ENCODE measurements around the gene ZNF558. TPM values are rescaled to one million over a fixed set of nuclear protein-coding genes. Genes with fewer than 3 reads are reported as not detected.
A peak's percentile ranks its signal among the peaks of the same experiment; 100 is the strongest.

The ZNF558 gene
- total RNA-seq (2021; fragmentation: NEBNext Ultra II Directional; extraction: Animal tissue kit (Norgen Biotek cat#: 25700)) = 4.3 and 4.6 TPM in 2 replicates
- 14.3 and 17.4 TPM in 2 replicates for polyA plus RNA-seq (2011; rRNA removed)
- polyA plus RNA-seq (2011; cell fraction: cytosol; rRNA removed) = 25.0 TPM
- polyA plus RNA-seq (2011; cell fraction: nucleus; rRNA removed) = 60.0 TPM
- polyA plus RNA-seq (2012, experiment 1 of 2) = 14.2 to 17.3 TPM (median 16.0 TPM) in 4 replicates
- 1.6 TPM for polyA plus RNA-seq (2012, experiment 2 of 2)
- 11.7 TPM for polyA plus RNA-seq (2013, experiment 1 of 2)
- polyA plus RNA-seq (2013, experiment 2 of 2) = 11.4 TPM
- polyA minus RNA-seq (2011; rRNA and poly(A)+ RNA removed) = 32.4 and 34.9 TPM in 2 replicates
- 25.5 TPM for polyA minus RNA-seq (2011; cell fraction: cytosol; rRNA and poly(A)+ RNA removed)
- polyA minus RNA-seq (2011; cell fraction: nucleus; rRNA and poly(A)+ RNA removed) = 37.5 TPM
- long read RNA-seq, experiment 1, partial matches to known transcripts = 0 of 1 reads
- long read RNA-seq, experiment 1, other reads (novel, unspliced or antisense) = 1 of 1 reads
- long read RNA-seq, experiment 2 = 0 reads

GRCh38 chr19:8832132-8833021 lies at the start of gene ZNF558, which contains the start of gene MBD3L1:
Gene ZNF558 (minus strand): TSS chr19:8832304. CDS start chr19:8822659, 9,645 bp downstream.
Gene MBD3L1 (plus strand): TSS chr19:8832377. CDS start chr19:8842679, 10,302 bp downstream.
- peak within 1 kb of the TSS; percentile 48; the same call in 1 of the 2 replicates for H2AFZ ChIP-seq (ENCODE audit: low read length)
- 0% methylated on average over 50 of the region's 78 CpGs; no CpG with 5 or more reads in 1 of the 2 experiments for WGBS, 2 experiments (ENCODE audit: extremely low coverage in 1 of 2, insufficient coverage in 1 of 2, insufficient read length in 1 of 2, insufficient replicate concordance in 2 of 2, low coverage in 1 of 2, low lambda C conversion rate in 2 of 2, missing lambda C conversion rate in 1 of 2)
- FAIRE-seq = peak; percentile 79
- peak; percentile 89 for TF ChIP-seq GABPA (IDR thresholded peaks at IDR 0.05; ENCODE audit: borderline replicate concordance, insufficient read depth, low read length)
- no peak for TF ChIP-seq EGR1 (IDR thresholded peaks at IDR 0.05; ENCODE audit: borderline replicate concordance, low read depth, low read length)
- TF ChIP-seq KDM5A (IDR thresholded peaks at IDR 0.05; ENCODE audit: low read length) = peak; percentile 26; the same call in 1 of the 2 replicates
- no peak for TF ChIP-seq SP4 (IDR thresholded peaks at IDR 0.05; ENCODE audit: low read length)
- TF ChIP-seq CTBP2 (IDR thresholded peaks at IDR 0.05; ENCODE audit: borderline replicate concordance, insufficient read depth, insufficient read length, low read length) = no peak
- no peak for TF ChIP-seq CREB1 (IDR thresholded peaks at IDR 0.05)
- peak; percentile 94 for TF ChIP-seq PHF8 (conservative IDR thresholded peaks at IDR 0.05; ENCODE audit: low read depth, low read length)
- TF ChIP-seq RAD21 (IDR thresholded peaks at IDR 0.05 in 1 of 2, conservative IDR thresholded peaks at IDR 0.05 in 1 of 2; ENCODE audit: low read depth in 2 of 2, low read length in 2 of 2) = no peak; a peak in 1 of 4 replicates

More at GRCh38 chr19:8832132-8833021, at the start of gene ZNF558, which contains the start of gene MBD3L1:
- Histone ChIP-seq H3K9me3 (ENCODE audit: insufficient read depth in 2 of 2, low read depth in 1 of 2, low read length in 1 of 2) (peaks cover 3 to 5% of the 10 kb centered on the region in 2 experiments; a peak in 3 of 4 replicates), H3K4me3 (ENCODE audit: extremely low read depth in 1 of 4, insufficient read depth in 2 of 4, low read depth in 3 of 4, low read length in 4 of 4) (peak within 1 kb of the TSS; percentile 72 to 92 (median 76)), H3K18ac (ENCODE audit: extremely low read depth, low read length) (no peak within 1 kb of the TSS; the same call in 1 of the 2 replicates), H3K56ac (replicated peaks; ENCODE audit: insufficient read length, low read depth, low read length) (no peak within 1 kb of the TSS), H3K36me3 (ENCODE audit: control insufficient read depth in 2 of 4, insufficient read depth in 4 of 4, low read length in 3 of 4) (peaks cover 0 to 4% (median 0%) of the 10 kb centered on the region in 4 experiments; a peak in 3 of 8 replicates), H4K5ac (ENCODE audit: insufficient read length, low read depth, low read length) (peak within 1 kb of the TSS; percentile 62), H3K4me1 (replicated peaks in 1 of 4; ENCODE audit: control insufficient read depth in 3 of 4, insufficient read depth in 4 of 4, low read length in 3 of 4) (no peaks in the 10 kb centered on the region), H3K79me1 (ENCODE audit: low read depth, low read length) (no peaks in the 10 kb centered on the region), H3K27me3 (replicated peaks in 1 of 4; ENCODE audit: control insufficient read depth in 3 of 4, extremely low read depth in 1 of 4, insufficient read depth in 3 of 4, low read length in 3 of 4) (no peaks in the 10 kb centered on the region), H4K8ac (ENCODE audit: extremely low read depth, insufficient read depth, low read length) (peak within 1 kb of the TSS; percentile 87), H2BK5ac (ENCODE audit: low read depth, low read length) (no peak within 1 kb of the TSS), H2BK15ac (ENCODE audit: low read length) (no peak within 1 kb of the TSS), H2AK5ac (ENCODE audit: low read depth, low read length) (no peak within 1 kb of the TSS), H3K4ac (replicated peaks; ENCODE audit: insufficient read length, low read depth, low read length) (no peak within 1 kb of the TSS), H3K23me2 (ENCODE audit: low read depth, low read length) (no peaks in the 10 kb centered on the region; the same call in 1 of the 2 replicates), H2BK20ac (ENCODE audit: low read length) (no peak within 1 kb of the TSS), H3K14ac (ENCODE audit: insufficient read length) (no peak within 1 kb of the TSS), H3K79me2 (ENCODE audit: control insufficient read depth in 1 of 2, insufficient read depth in 2 of 2, low read length in 2 of 2) (no peaks in the 10 kb centered on the region), H2BK12ac (ENCODE audit: low read depth, low read length) (no peak within 1 kb of the TSS), H3K23ac (ENCODE audit: insufficient read length) (no peak within 1 kb of the TSS), H4K91ac (replicated peaks; ENCODE audit: insufficient read length, low read length) (no peak within 1 kb of the TSS), H3K27ac (ENCODE audit: low read depth, low read length) (peak within 1 kb of the TSS; percentile 41; the same call in 1 of the 2 replicates), H3K9ac (replicated peaks in 1 of 4; ENCODE audit: extremely low read depth in 1 of 4, low read depth in 3 of 4, low read length in 3 of 4) (peak within 1 kb of the TSS; percentile 62 to 81 (median 72); a peak in 6 of 7 replicates), H3K4me2 (ENCODE audit: insufficient read depth in 1 of 2, low read depth in 2 of 2, low read length in 2 of 2) (peak within 1 kb of the TSS; percentile 49 to 79), H4K20me1 (replicated peaks in 1 of 2; ENCODE audit: control insufficient read depth in 1 of 2, insufficient read depth in 2 of 2, low read length in 2 of 2) (no peaks in the 10 kb centered on the region), H2BK120ac (replicated peaks; ENCODE audit: low read depth, low read length) (no peak within 1 kb of the TSS)
- peak; percentile 80 to 86 for DNase-seq (ENCODE audit: low read depth in 1 of 2, low spot score in 2 of 2)
- ChIA-PET POLR2A (ENCODE audit: partially characterized antibody) (no interaction called here), CTCF (ENCODE audit: partially characterized antibody) (no interaction called here)
